DND-41 (cell line): ENCODE measurements around the gene LRRC8A.
"Not testable (repeated sequence)": the region's sequence is repeated elsewhere in the genome, so short reads cannot be mapped to it uniquely, and the experiment has no call there.

Experiments
- ATAC-seq: fragments of 200-7000 bp; cut with Tn5 transposase; 3 replicates; pipeline ENCODE4 v1.9.1; 2021; ENCODE audit warnings: low read depth; ENCODE audit not compliant: insufficient read depth
- DNase-seq: peaks from one replicate; pipeline ENCODE4 v3.0.0-alpha.2; 2020
- H2AFZ ChIP-seq: 2 replicates; pipeline ENCODE4 v1.6.0; 2012; ENCODE audit warnings: low read depth, low read length
- H3K27ac ChIP-seq: 2 replicates; pipeline ENCODE4 v1.5.1; 2012; ENCODE audit warnings: low read length, inconsistent platforms
- H3K27me3 ChIP-seq: fragments of 200-600 bp; sonication (generic); 2 replicates; pipeline ENCODE4 v1.6.0; 2012; ENCODE audit warnings: low read length, mild to moderate bottlenecking, inconsistent platforms; ENCODE audit not compliant: insufficient read depth, poor library complexity
- H3K36me3 ChIP-seq: 2 replicates; pipeline ENCODE4 v1.5.1; 2012; ENCODE audit warnings: low read length, inconsistent platforms; ENCODE audit not compliant: insufficient read depth
- H3K4me1 ChIP-seq: 2 replicates; pipeline ENCODE4 v1.5.1; 2012; ENCODE audit warnings: mild to moderate bottlenecking, low read length; ENCODE audit not compliant: insufficient read depth
- H3K4me2 ChIP-seq: 2 replicates; pipeline ENCODE4 v1.6.0; 2012; ENCODE audit warnings: mild to moderate bottlenecking, moderate library complexity, low read length, inconsistent platforms; ENCODE audit not compliant: insufficient read depth
- H3K4me3 ChIP-seq, 2 experiments: fragments of 200-600 bp in 1 of 2; shearing (Covaris generic) in 1 of 2; 2 replicates each; pipeline ENCODE4 v1.5.1; 2012 to 2016; ENCODE audit warnings: inconsistent platforms in 2 of 2, low read length in 2 of 2, mild to moderate bottlenecking in 2 of 2, low read depth in 1 of 2, moderate library complexity in 1 of 2
- H3K79me2 ChIP-seq: 2 replicates; pipeline ENCODE4 v1.6.0; 2012; ENCODE audit warnings: low read length, inconsistent platforms; ENCODE audit not compliant: insufficient read depth
- H3K9ac ChIP-seq: 2 replicates; pipeline ENCODE4 v1.6.0; 2012; ENCODE audit warnings: low read depth, mild to moderate bottlenecking, inconsistent platforms, low read length, moderate library complexity
- H3K9me3 ChIP-seq: 2 replicates; pipeline ENCODE4 v1.5.1; 2012; ENCODE audit warnings: low read length, moderate library complexity, mild to moderate bottlenecking, inconsistent platforms; ENCODE audit not compliant: insufficient read depth, severe bottlenecking
- H4K20me1 ChIP-seq: 2 replicates; pipeline ENCODE4 v1.6.0; 2012; ENCODE audit warnings: low read length; ENCODE audit not compliant: insufficient read depth
- CTCF ChIP-seq: IDR thresholded peaks from 2 replicates; pipeline ENCODE4 v1.5.1; 2012; ENCODE audit warnings: borderline replicate concordance, low read length, moderate library complexity, mild to moderate bottlenecking; ENCODE audit not compliant: poor library complexity, severe bottlenecking; ENCODE audit errors: extremely low read depth
- EZH2 ChIP-seq: IDR thresholded peaks from 3 replicates; pipeline ENCODE4 v1.6.1; 2012; ENCODE audit warnings: borderline replicate concordance, low read depth, mild to moderate bottlenecking, moderate library complexity, low read length, inconsistent platforms; ENCODE audit not compliant: severe bottlenecking

Gene LRRC8A

GRCh38 chr9:128870128-128870940, 11.6 kb upstream of the LRRC8A start:
- no peak overlapping the region for H3K4me3 ChIP-seq
- DNase-seq (no peak), ATAC-seq (no peak)
- no peak overlapping the region for H3K27ac ChIP-seq
- H3K27me3 ChIP-seq = no peaks in the 10 kb centered on the region
- H3K9me3 ChIP-seq = no peaks in the 10 kb centered on the region
- no peak overlapping the region for H2AFZ ChIP-seq
- H3K9ac ChIP-seq = no peak overlapping the region
- no peak overlapping the region for H3K4me2 ChIP-seq
- TF ChIP-seq EZH2 (no peak), CTCF (no peak)
- no peaks in the 10 kb centered on the region for H3K36me3 ChIP-seq
- no peaks in the 10 kb centered on the region for H4K20me1 ChIP-seq
- no peaks in the 10 kb centered on the region for H3K79me2 ChIP-seq
- H3K4me1 ChIP-seq = no peaks in the 10 kb centered on the region

GRCh38 chr9:128870941-128871265, 11.0 kb upstream of the LRRC8A start:
- ATAC-seq, DNase-seq, H3K27me3 ChIP-seq, H3K4me2 ChIP-seq, H3K4me1 ChIP-seq, H3K4me3 ChIP-seq, H3K9ac ChIP-seq, H3K9me3 ChIP-seq, H3K79me2 ChIP-seq, H2AFZ ChIP-seq, H3K36me3 ChIP-seq, H3K27ac ChIP-seq, H4K20me1 ChIP-seq: not testable (repeated sequence)

- H3K4me1 ChIP-seq = peaks cover 10% of the 10 kb centered on the region
- no peak for DNase-seq
These were observed 4.1 kb upstream of the LRRC8A start for GRCh38 chr9:128877852-128878251.

More at GRCh38 chr9:128877852-128878251, 4.1 kb upstream of the LRRC8A start:
- Histone ChIP-seq H3K36me3 (no peaks in the 10 kb centered on the region), H3K27me3 (no peaks in the 10 kb centered on the region), H3K27ac (no peak overlapping the region), H3K4me3 (no peak overlapping the region), H3K79me2 (peaks cover 37% of the 10 kb centered on the region), H4K20me1 (no peaks in the 10 kb centered on the region), H2AFZ (no peak overlapping the region), H3K9me3 (no peaks in the 10 kb centered on the region), H3K9ac (no peak overlapping the region), H3K4me2 (no peak overlapping the region)
- TF ChIP-seq CTCF = no peak
- no peak for TF ChIP-seq EZH2
- no peak for ATAC-seq
